H1 (cell line): Measurements from ENCODE around the gene C2CD4C.
"Not testable (repeated sequence)": the region's sequence is repeated elsewhere in the genome, so short reads cannot be mapped to it uniquely, and the experiment has no call there.

Experiments
- CHD1 ChIP-seq: IDR thresholded peaks from 2 replicates; pipeline ENCODE4 v1.6.1; 2012; ENCODE audit warnings: low read depth, low read length, improper control_type of control experiment
- EZH2 ChIP-seq: fragments of 200-600 bp; sonication (generic); IDR thresholded peaks from 2 replicates; pipeline ENCODE4 v1.7.1; 2012; ENCODE audit warnings: low read depth, mild to moderate bottlenecking, moderate library complexity, low read length, inconsistent platforms; ENCODE audit not compliant: severe bottlenecking
- POLR2A ChIP-seq, 2 experiments: IDR thresholded peaks; 1 replicate in 1 of 2; 2 replicates in 1 of 2; pipeline ENCODE4 v1.6.1; 2011; ENCODE audit warnings: low read depth in 2 of 2, low read length in 2 of 2, mild to moderate bottlenecking in 2 of 2; ENCODE audit errors: control extremely low read depth in 1 of 2
- TBP ChIP-seq: IDR thresholded peaks from 2 replicates; pipeline ENCODE4 v1.6.1; 2011; ENCODE audit warnings: low read depth, low read length, improper control_type of control experiment
- ZNF274 ChIP-seq: IDR thresholded peaks from 2 replicates; pipeline ENCODE4 v1.7.0; 2012; ENCODE audit warnings: low read length, borderline replicate concordance; ENCODE audit errors: extremely low read depth
- TF ChIP-seq, protein P1 (sequence below): IDR thresholded peaks from 2 replicates; pipeline ENCODE4 v1.6.1; 2011; ENCODE audit warnings: low read length, improper control_type of control experiment

DNA sequence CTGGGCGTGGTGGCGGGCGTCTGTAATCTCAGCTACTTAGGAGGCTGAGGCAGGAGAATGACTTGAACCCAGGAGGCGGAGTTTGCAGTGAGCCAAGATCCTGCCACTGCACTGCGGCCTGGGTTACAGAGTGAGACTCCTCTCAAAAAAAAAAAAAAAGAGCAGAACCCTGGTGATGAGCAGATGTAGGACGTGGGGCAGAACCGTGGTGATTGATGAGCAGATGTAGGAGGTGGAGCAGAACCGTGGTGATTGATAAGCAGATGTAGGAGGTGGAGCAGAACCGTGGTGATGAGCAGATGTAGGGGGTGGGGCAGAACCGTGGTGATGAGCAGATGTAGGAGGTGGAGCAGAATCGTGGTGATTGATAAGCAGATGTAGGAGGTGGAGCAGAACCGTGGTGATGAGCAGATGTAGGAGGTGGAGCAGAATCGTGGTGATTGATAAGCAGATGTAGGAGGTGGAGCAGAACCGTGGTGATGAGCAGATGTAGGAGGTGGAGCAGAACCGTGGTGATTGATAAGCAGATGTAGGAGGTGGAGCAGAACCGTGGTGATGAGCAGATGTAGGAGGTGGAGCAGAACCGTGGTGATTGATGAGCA is 28.2 kb downstream of the C2CD4C start:
- not testable (repeated sequence) for TF ChIP-seq TBP; CHD1; ZNF274; POLR2A (IDR thresholded peaks at IDR 0.05; ENCODE audit: control extremely low read depth in 1 of 2, low read depth in 2 of 2, low read length in 2 of 2); EZH2
- TF ChIP-seq, protein P1, sequence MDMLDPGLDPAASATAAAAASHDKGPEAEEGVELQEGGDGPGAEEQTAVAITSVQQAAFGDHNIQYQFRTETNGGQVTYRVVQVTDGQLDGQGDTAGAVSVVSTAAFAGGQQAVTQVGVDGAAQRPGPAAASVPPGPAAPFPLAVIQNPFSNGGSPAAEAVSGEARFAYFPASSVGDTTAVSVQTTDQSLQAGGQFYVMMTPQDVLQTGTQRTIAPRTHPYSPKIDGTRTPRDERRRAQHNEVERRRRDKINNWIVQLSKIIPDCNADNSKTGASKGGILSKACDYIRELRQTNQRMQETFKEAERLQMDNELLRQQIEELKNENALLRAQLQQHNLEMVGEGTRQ: not testable (repeated sequence)
